CD14-positive monocyte (primary cell): Measurements from ENCODE around the gene RNFT2. TPM values are rescaled to one million over a fixed set of nuclear protein-coding genes. Genes with fewer than 3 reads are reported as not detected.

ENCODE experiments used
- DNase-seq, 3 donors: peaks; one replicate each; pipeline ENCODE4 v3.0.0-alpha.2; 2011 to 2022
- H2AFZ ChIP-seq: 2 replicates; pipeline ENCODE4 v1.6.0; 2012; ENCODE audit warnings: mild to moderate bottlenecking, low read depth, low read length, inconsistent platforms; ENCODE audit not compliant: insufficient read depth, poor library complexity, severe bottlenecking
- H3K27ac ChIP-seq, 2 donors: 1 replicate in 1 of 2; 2 replicates in 1 of 2; pipeline ENCODE4 v1.5.1; 2012 to 2013; ENCODE audit warnings: low read length in 2 of 2, control low read depth in 1 of 2, inconsistent platforms in 1 of 2, low read depth in 1 of 2, mild to moderate bottlenecking in 1 of 2
- H3K27me3 ChIP-seq, 2 donors: one replicate each; pipeline versions ENCODE4 v1.6.0 to v1.6.1; 2011 to 2013; ENCODE audit warnings: low read length in 2 of 2; ENCODE audit not compliant: control insufficient read depth in 2 of 2, insufficient read depth in 2 of 2
- H3K36me3 ChIP-seq, 2 donors: replicated peaks in 1 of 2; 1 replicate in 1 of 2; 2 replicates in 1 of 2; pipeline versions ENCODE4 v1.5.1 to v1.6.1; 2012 to 2013; ENCODE audit warnings: low read length in 2 of 2, control low read depth in 1 of 2, inconsistent platforms in 1 of 2, mild to moderate bottlenecking in 1 of 2; ENCODE audit not compliant: insufficient read depth in 2 of 2, control insufficient read depth in 1 of 2
- H3K4me1 ChIP-seq, 2 donors: 1 replicate in 1 of 2; 2 replicates in 1 of 2; pipeline versions ENCODE4 v1.5.1 to v1.6.1; 2012 to 2013; ENCODE audit warnings: low read length in 2 of 2, control low read depth in 1 of 2, inconsistent platforms in 1 of 2, mild to moderate bottlenecking in 1 of 2, moderate library complexity in 1 of 2; ENCODE audit not compliant: insufficient read depth in 2 of 2, control insufficient read depth in 1 of 2
- H3K4me2 ChIP-seq: replicated peaks from 2 replicates; pipeline ENCODE3; 2012; ENCODE audit warnings: low read length, moderate library complexity, mild to moderate bottlenecking; ENCODE audit not compliant: poor library complexity, severe bottlenecking; ENCODE audit errors: extremely low read depth
- H3K4me3 ChIP-seq, 3 experiments: fragments of 200-600 bp in 1 of 3; sonication (generic) in 1 of 3; replicated peaks in 1 of 3; 1 replicate in 2 of 3; 2 replicates in 1 of 3; pipeline ENCODE4 v1.5.1; 2011 to 2013; ENCODE audit warnings: low read length in 3 of 3, mild to moderate bottlenecking in 3 of 3, control low read depth in 2 of 3, low read depth in 2 of 3, inconsistent platforms in 1 of 3, moderate library complexity in 1 of 3
- H3K79me2 ChIP-seq: 2 replicates; pipeline ENCODE4 v1.6.0; 2012; ENCODE audit warnings: mild to moderate bottlenecking, control low read depth, inconsistent platforms, low read length, moderate library complexity; ENCODE audit not compliant: insufficient read depth
- H3K9ac ChIP-seq: 2 replicates; pipeline ENCODE4 v1.6.0; 2017; ENCODE audit warnings: low read length, mild to moderate bottlenecking; ENCODE audit not compliant: insufficient read depth, poor library complexity, severe bottlenecking
- H3K9me3 ChIP-seq, 2 donors: replicated peaks in 1 of 2; 1 replicate in 1 of 2; 2 replicates in 1 of 2; pipeline versions ENCODE4 v1.5.1 to v1.6.1; 2012 to 2013; ENCODE audit warnings: low read length in 2 of 2, control low read depth in 1 of 2; ENCODE audit not compliant: control insufficient read depth in 1 of 2, insufficient read depth in 1 of 2
- H4K20me1 ChIP-seq: 2 replicates; pipeline ENCODE4 v1.6.0; 2012; ENCODE audit warnings: mild to moderate bottlenecking, low read length, control low read depth, moderate library complexity; ENCODE audit not compliant: insufficient read depth
- H3K27ac Mint-ChIP-seq, 7 donors: one replicate each; pipeline ENCODE4 v1.8.0; 2020; ENCODE audit warnings: mild to moderate bottlenecking in 7 of 7, mixed read lengths in 7 of 7, moderate library complexity in 6 of 7, inconsistent platforms in 2 of 7
- H3K27me3 Mint-ChIP-seq, 3 donors: one replicate each; pipeline ENCODE4 v1.8.0; 2021 to 2022; ENCODE audit warnings: low read depth in 3 of 3, mild to moderate bottlenecking in 3 of 3, mixed read lengths in 3 of 3, moderate library complexity in 3 of 3, inconsistent platforms in 1 of 3
- H3K36me3 Mint-ChIP-seq, 2 donors: one replicate each; pipeline ENCODE4 v1.8.0; 2020; ENCODE audit warnings: mixed read lengths in 2 of 2, inconsistent platforms in 1 of 2, mild to moderate bottlenecking in 1 of 2
- H3K4me1 Mint-ChIP-seq: one replicate; pipeline ENCODE4 v1.8.0; 2020; ENCODE audit warnings: mild to moderate bottlenecking, mixed read lengths
- H3K4me3 Mint-ChIP-seq, 2 donors: one replicate each; pipeline ENCODE4 v1.8.0; 2020; ENCODE audit warnings: mild to moderate bottlenecking in 2 of 2, mixed read lengths in 2 of 2, moderate library complexity in 1 of 2
- H3K9me3 Mint-ChIP-seq, 7 donors: one replicate each; pipeline ENCODE4 v1.8.0; 2020 to 2022; ENCODE audit warnings: mixed read lengths in 7 of 7, mild to moderate bottlenecking in 6 of 7, moderate library complexity in 6 of 7, inconsistent platforms in 2 of 7
- WGBS: methylation state at CpG from one replicate; pipeline ENCODE4 v1.1.5; 2013; ENCODE audit warnings: missing lambda C conversion rate; ENCODE audit not compliant: insufficient coverage; 5-methylcytosine and 5-hydroxymethylcytosine counted together
- intact Hi-C, 2 donors: fragments of 100-400 bp; cut with micrococcal nuclease; formaldehyde crosslinking; loops; one replicate each; pipeline versions ENCODE4 v1.15.0 to v1.15.1; 2023
- polyA plus RNA-seq, 3 donors: library from polyadenylated mRNA; depleted of rRNA in 1 of 3; unstranded in 2 of 3; stranded (reverse) in 1 of 3; fragments of 300-500 nt in 2 of 3; fragments of >200 nt in 1 of 3; fragmentation: Illumina TruSeq in 2 of 3; gene quantifications; 1 replicate in 2 of 3; 2 replicates in 1 of 3; pipeline ENCODE4 v1.2.3, GENCODE V29; 2012 to 2021
- TF ChIP-seq, protein P1 (sequence below): fragments of 200-600 bp; IDR thresholded peaks from one replicate; pipeline ENCODE4 v1.8.0; 2022; ENCODE audit warnings: antibody characterized with exemption, mild to moderate bottlenecking

The RNFT2 gene
- polyA plus RNA-seq, 3 donors: 0.05 TPM; not detected in 2

DNA sequence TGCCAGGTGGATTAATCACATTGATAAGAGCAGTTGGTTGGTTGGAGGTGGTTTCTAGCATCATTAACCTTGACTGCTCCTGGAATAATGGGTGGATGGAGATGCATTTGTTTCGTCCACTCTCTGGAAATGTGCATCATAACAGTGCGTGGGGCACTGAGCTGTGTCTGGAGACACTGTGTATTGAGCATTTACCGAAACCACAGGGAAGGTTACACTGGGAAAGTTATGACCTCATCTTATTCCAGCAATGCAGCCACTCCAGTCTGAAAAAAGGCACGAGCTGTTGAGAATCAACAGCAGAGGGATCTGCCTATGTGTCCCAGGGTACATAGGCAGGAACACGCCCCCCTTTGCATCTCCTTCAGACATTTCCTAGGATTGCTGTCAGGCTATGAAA is 27.2 kb downstream of the RNFT2 start:
- Histone ChIP-seq H3K27ac (no peak overlapping the region), H3K9me3 (no peaks in the 10 kb centered on the region), H3K79me2 (no peaks in the 10 kb centered on the region), H3K36me3 (no peaks in the 10 kb centered on the region), H3K4me2 (no peak overlapping the region), H3K9ac (no peak overlapping the region), H3K27me3 (peaks cover 0 to 2% of the 10 kb centered on the region in 2 donors), H3K4me3 (no peak overlapping the region), H3K4me1 (no peaks in the 10 kb centered on the region), H4K20me1 (no peaks in the 10 kb centered on the region), H2AFZ (no peak overlapping the region)
- Mint-ChIP-seq H3K36me3 (no peaks in the 10 kb centered on the region), H3K27ac (no peak overlapping the region), H3K4me1 (no peaks in the 10 kb centered on the region), H3K4me3 (no peak overlapping the region), H3K9me3 (no peaks in the 10 kb centered on the region), H3K27me3 (peaks cover 0 to 7% (median 5%) of the 10 kb centered on the region in 3 donors)
- 100% methylated on average over 1 of the region's 5 CpGs for WGBS
- TF ChIP-seq, protein P1, sequence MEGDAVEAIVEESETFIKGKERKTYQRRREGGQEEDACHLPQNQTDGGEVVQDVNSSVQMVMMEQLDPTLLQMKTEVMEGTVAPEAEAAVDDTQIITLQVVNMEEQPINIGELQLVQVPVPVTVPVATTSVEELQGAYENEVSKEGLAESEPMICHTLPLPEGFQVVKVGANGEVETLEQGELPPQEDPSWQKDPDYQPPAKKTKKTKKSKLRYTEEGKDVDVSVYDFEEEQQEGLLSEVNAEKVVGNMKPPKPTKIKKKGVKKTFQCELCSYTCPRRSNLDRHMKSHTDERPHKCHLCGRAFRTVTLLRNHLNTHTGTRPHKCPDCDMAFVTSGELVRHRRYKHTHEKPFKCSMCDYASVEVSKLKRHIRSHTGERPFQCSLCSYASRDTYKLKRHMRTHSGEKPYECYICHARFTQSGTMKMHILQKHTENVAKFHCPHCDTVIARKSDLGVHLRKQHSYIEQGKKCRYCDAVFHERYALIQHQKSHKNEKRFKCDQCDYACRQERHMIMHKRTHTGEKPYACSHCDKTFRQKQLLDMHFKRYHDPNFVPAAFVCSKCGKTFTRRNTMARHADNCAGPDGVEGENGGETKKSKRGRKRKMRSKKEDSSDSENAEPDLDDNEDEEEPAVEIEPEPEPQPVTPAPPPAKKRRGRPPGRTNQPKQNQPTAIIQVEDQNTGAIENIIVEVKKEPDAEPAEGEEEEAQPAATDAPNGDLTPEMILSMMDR: no peak
- DNase-seq: no peak
- intact Hi-C loops: no loop called here

DNA sequence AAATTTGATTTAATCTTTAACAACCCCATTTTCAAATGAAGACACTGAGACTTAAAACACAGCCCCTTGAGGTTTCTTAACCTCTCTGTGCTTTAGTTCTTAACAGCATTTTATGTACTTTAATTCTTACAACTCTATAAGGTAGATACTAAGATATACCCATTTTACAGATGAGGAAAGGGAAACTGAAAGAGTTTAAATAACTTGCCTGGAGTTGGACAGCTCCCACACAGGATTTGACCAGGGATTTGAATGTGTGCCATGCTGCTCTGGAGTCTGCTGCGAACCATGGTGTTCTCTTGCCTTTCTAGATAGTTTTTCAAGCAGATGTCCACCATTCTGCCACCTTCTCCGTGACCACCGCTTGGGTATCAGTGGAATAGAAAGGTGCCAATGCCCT is 28.2 kb downstream of the RNFT2 start:
- TF ChIP-seq, protein P1: no peak

More for the DNA sequence above, 28.2 kb downstream of the RNFT2 start:
- H3K9ac ChIP-seq: no peak overlapping the region
- no peak overlapping the region for H2AFZ ChIP-seq
- Mint-ChIP-seq H3K27ac (no peak overlapping the region), H3K36me3 (no peaks in the 10 kb centered on the region), H3K9me3 (no peaks in the 10 kb centered on the region), H3K4me1 (no peaks in the 10 kb centered on the region), H3K27me3 (peaks cover 2 to 3% (median 2%) of the 10 kb centered on the region in 3 donors), H3K4me3 (no peak overlapping the region)
- no peak overlapping the region for H3K4me2 ChIP-seq
- no peaks in the 10 kb centered on the region for H3K4me1 ChIP-seq
- H3K27me3 ChIP-seq: peaks cover 0 to 2% of the 10 kb centered on the region in 2 donors
- H3K9me3 ChIP-seq: no peaks in the 10 kb centered on the region
- H3K79me2 ChIP-seq: no peaks in the 10 kb centered on the region
- 100% methylated on average over 3 of the region's 3 CpGs for WGBS
- H4K20me1 ChIP-seq: no peaks in the 10 kb centered on the region
- DNase-seq: no peak
- H3K4me3 ChIP-seq: no peak overlapping the region
- no peaks in the 10 kb centered on the region for H3K36me3 ChIP-seq
- intact Hi-C loops: no loop called here
- H3K27ac ChIP-seq: no peak overlapping the region
